Neural progenitor cell (in vitro differentiated cells): ENCODE results near the gene HDLBP.

Experiments used
- EZH2 ChIP-seq: fragments of 200-600 bp; sonication (generic); IDR thresholded peaks from 2 replicates; pipeline ENCODE4 v1.6.1; 2017; ENCODE audit warnings: antibody characterized with exemption, mild to moderate bottlenecking, moderate library complexity
- TF ChIP-seq, protein P1 (sequence below): fragments of 200-600 bp; sonication (generic); IDR thresholded peaks from 2 replicates; pipeline ENCODE4 v1.5.1; 2017; ENCODE audit warnings: antibody characterized with exemption, mild to moderate bottlenecking

DNA sequence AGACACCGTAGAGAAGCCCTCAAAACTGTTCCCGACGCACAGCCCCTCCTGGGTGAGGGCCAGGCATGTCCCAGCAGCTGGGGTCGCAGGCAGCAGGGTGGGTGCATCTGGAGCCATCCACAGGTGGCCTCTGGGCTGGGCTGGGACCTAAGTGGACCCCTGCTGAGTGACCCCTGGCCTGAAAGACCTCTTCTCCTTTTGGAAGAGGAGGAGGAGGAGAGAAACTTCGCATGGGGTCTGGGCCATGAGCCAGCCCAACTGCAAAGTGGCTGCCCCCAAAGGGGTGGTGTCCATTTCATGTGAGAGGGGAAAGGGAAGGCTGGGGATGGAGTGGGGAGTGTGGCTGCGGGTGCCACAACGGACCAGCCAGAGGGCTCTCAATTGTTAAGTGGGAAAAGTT, 101.9 kb downstream of the HDLBP start:
- TF ChIP-seq, protein P1, sequence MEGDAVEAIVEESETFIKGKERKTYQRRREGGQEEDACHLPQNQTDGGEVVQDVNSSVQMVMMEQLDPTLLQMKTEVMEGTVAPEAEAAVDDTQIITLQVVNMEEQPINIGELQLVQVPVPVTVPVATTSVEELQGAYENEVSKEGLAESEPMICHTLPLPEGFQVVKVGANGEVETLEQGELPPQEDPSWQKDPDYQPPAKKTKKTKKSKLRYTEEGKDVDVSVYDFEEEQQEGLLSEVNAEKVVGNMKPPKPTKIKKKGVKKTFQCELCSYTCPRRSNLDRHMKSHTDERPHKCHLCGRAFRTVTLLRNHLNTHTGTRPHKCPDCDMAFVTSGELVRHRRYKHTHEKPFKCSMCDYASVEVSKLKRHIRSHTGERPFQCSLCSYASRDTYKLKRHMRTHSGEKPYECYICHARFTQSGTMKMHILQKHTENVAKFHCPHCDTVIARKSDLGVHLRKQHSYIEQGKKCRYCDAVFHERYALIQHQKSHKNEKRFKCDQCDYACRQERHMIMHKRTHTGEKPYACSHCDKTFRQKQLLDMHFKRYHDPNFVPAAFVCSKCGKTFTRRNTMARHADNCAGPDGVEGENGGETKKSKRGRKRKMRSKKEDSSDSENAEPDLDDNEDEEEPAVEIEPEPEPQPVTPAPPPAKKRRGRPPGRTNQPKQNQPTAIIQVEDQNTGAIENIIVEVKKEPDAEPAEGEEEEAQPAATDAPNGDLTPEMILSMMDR: no peak
- TF ChIP-seq EZH2: no peak
